ENCODE data around the gene RNASEL. TPM values are rescaled to one million over a fixed set of nuclear protein-coding genes. Genes with fewer than 3 reads are reported as not detected.

Gene RNASEL
- total and polyA plus RNA-seq, 11 donors, result 1.4 to 6.3 (median 2.7) TPM

DNA sequence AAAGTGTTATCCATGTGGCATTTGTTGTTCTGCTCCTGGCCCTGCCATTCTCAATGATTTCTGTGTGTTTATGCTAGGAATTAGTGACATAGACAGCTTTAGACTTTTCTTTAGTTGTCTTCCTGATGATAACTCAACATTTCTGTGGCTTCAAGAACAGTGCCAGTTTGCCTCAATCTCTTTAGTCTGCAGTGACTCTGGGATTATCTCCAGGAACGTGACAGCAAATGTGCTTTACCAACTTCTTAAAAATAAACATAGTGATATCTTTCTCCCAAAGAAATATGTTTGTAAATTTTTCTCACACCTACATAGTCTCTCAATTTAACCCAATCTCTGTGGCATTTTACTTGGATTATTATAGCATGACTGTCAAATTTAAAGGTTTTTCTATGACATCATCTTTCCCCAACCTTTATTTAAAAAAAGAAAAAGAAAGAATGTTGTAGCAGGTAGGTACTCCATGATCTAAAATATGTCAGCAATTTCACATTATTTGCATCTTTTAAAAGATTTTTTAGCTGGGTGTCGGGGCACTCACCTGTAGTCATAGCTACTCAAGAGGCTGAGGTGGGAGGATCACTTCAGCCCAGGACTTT, 24.6 kb downstream of the RNASEL start:
- WGBS, 4 donors, result 63 to 82% (median 76%) methylated on average over 2 of the region's 2 CpGs
- DNase-seq, result no peak

DNA sequence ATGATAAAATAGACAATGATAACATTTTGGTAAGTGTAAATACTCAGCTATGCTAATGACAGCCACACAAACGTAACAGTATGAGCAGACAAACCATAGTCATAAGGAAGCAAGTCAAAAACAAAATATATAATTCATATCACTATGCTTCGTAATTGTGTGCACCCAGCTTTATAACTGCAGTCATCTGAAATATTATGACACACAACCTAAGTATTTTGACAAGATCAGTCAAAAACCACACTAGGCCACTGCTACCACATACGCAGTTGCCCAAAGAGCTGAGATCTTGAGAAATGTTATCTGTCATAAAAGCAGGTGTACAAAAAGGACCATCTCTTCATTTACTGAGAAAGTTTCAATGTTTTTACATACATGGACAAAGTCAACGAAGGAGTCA, 26.0 kb downstream of the RNASEL start:
- no peaks in the 10 kb centered on the region for H3K4me1 ChIP-seq
- ATAC-seq (no peak), DNase-seq (no peak)
- intact Hi-C loops (cut with DNase I), result no loop called here
- H3K27ac ChIP-seq, result no peak overlapping the region
- H3K27me3 ChIP-seq, result no peaks in the 10 kb centered on the region
- H3K9me3 ChIP-seq, result peaks cover 0 to 10% (median 0%) of the 10 kb centered on the region in 12 donors
- no peaks in the 10 kb centered on the region for H3K36me3 ChIP-seq
- TF ChIP-seq, protein P1, sequence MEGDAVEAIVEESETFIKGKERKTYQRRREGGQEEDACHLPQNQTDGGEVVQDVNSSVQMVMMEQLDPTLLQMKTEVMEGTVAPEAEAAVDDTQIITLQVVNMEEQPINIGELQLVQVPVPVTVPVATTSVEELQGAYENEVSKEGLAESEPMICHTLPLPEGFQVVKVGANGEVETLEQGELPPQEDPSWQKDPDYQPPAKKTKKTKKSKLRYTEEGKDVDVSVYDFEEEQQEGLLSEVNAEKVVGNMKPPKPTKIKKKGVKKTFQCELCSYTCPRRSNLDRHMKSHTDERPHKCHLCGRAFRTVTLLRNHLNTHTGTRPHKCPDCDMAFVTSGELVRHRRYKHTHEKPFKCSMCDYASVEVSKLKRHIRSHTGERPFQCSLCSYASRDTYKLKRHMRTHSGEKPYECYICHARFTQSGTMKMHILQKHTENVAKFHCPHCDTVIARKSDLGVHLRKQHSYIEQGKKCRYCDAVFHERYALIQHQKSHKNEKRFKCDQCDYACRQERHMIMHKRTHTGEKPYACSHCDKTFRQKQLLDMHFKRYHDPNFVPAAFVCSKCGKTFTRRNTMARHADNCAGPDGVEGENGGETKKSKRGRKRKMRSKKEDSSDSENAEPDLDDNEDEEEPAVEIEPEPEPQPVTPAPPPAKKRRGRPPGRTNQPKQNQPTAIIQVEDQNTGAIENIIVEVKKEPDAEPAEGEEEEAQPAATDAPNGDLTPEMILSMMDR (IDR thresholded peaks at IDR 0.05), result no peak
- no peak for TF ChIP-seq POLR2A (IDR thresholded peaks at IDR 0.05)
- 90 to 93% (median 91%) methylated on average over 4 of the region's 4 CpGs for WGBS, 4 donors
- H3K4me3 ChIP-seq, result no peak overlapping the region

More for the DNA sequence above, 24.6 kb downstream of the RNASEL start:
- TF ChIP-seq POLR2A (IDR thresholded peaks at IDR 0.05), result no peak
- TF ChIP-seq, protein P1 (IDR thresholded peaks at IDR 0.05), result no peak
- no peak for ATAC-seq
- Histone ChIP-seq H3K27ac (no peak overlapping the region), H3K4me1 (no peaks in the 10 kb centered on the region), H3K27me3 (no peaks in the 10 kb centered on the region), H3K4me3 (no peak overlapping the region), H3K9me3 (peaks cover 0 to 10% (median 0%) of the 10 kb centered on the region in 12 donors), H3K36me3 (no peaks in the 10 kb centered on the region)
- intact Hi-C loops (cut with DNase I), result no loop called here

DNA sequence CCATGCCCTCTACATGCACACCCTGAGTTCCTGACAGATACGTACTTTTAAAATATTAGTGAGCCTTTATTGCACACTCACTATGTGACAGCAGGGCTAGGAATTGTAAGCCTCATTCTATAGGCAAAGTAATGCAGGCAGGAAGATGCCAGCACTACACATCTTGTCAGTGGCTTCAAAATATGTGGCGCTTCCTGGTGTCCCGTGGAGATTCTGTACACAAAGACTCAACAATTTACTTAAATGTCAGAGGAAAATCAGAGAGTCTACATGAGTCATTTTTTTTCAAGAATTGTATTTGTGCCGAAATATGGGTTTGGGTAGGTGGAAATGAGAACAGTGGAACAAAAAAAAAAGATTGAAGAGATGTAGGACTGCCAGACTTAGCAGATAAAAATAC, 27.6 kb downstream of the RNASEL start:
- Histone ChIP-seq H3K4me1 (no peaks in the 10 kb centered on the region), H3K4me3 (no peak overlapping the region), H3K9me3 (peaks cover 0 to 6% (median 0%) of the 10 kb centered on the region in 12 donors), H3K36me3 (no peaks in the 10 kb centered on the region), H3K27ac (no peak overlapping the region), H3K27me3 (no peaks in the 10 kb centered on the region)
- ATAC-seq (no peak), DNase-seq (no peak)
- TF ChIP-seq, protein P1 (IDR thresholded peaks at IDR 0.05), result no peak
- TF ChIP-seq POLR2A (IDR thresholded peaks at IDR 0.05), result no peak
- WGBS, 4 donors, result 61 to 73% (median 71%) methylated on average over 4 of the region's 4 CpGs
- intact Hi-C loops (cut with DNase I), result no loop called here

DNA sequence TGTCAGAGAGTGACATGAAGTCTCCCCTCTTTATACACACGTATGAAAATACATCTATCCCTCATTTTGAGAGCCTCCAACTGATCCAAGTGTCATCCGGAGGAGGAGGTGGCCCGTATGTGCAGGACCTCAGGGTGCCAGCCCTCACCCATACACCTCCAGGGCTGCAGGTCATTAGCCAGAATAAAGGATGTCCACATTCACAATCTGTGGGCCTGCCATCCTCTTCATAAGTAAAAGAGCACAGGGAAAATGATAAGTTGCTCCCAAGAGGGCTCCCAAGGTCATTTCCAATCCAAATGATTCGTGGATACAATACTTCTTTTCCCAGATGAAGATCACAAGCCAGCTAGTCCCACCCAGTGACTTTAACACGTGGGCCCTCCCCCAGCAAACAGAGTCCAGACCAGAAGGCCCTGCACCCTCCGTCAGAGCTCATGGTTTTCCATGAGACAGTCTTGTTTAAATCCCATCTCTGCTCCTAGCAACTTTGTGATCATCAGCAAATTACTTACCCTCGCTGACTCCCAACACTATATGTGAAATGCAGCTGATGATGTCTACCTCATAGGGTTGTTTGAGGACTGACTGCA, 28.6 kb downstream of the RNASEL start:
- Histone ChIP-seq H3K4me1 (no peaks in the 10 kb centered on the region), H3K36me3 (no peaks in the 10 kb centered on the region), H3K27me3 (no peaks in the 10 kb centered on the region), H3K9me3 (no peaks in the 10 kb centered on the region), H3K4me3 (no peak overlapping the region), H3K27ac (no peak overlapping the region)
- ATAC-seq (no peak), DNase-seq (no peak)
- intact Hi-C loops (cut with DNase I), result no loop called here
- no peak for TF ChIP-seq POLR2A (IDR thresholded peaks at IDR 0.05)
- TF ChIP-seq, protein P1 (IDR thresholded peaks at IDR 0.05), result no peak
- 65 to 75% (median 73%) methylated on average over 6 to 7 of the region's 7 CpGs for WGBS, 4 donors
